ENCODE measurements around the gene RNF187.

The RNF187 gene

DNA sequence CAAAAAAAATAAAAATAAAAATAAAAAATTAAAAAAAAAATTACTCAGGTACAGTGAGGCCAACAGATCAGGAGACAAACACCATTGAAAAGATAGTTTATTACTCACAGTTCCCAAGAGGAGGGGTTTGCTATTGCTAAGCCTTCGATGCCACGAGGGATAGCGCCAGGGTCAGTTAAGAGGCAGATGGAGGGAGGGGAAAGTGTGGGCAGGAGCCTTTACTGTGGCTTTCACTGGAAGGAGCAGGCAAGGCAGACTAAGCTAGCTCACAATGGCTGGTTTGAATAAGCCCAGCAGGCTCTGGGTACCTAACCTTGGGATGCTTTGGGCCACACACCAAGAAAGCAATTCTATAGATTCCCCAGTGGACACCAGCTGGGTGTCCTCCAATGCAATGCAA lies 12.7 kb upstream of the RNF187 start:
- H3K27me3 ChIP-seq (ENCODE audit: insufficient read depth, low read length, poor library complexity, severe bottlenecking), result no peaks in the 10 kb centered on the region
- H4K20me1 ChIP-seq (ENCODE audit: insufficient read depth, low read length, poor library complexity, severe bottlenecking), result no peaks in the 10 kb centered on the region
- no peak overlapping the region for H3K4me2 ChIP-seq (ENCODE audit: low read depth, low read length, poor library complexity, severe bottlenecking)
- no peaks in the 10 kb centered on the region for H3K36me3 ChIP-seq (ENCODE audit: insufficient read depth, low read length)
- H3F3A ChIP-seq (ENCODE audit: low read depth), result no peaks in the 10 kb centered on the region
- TF ChIP-seq, protein P1, sequence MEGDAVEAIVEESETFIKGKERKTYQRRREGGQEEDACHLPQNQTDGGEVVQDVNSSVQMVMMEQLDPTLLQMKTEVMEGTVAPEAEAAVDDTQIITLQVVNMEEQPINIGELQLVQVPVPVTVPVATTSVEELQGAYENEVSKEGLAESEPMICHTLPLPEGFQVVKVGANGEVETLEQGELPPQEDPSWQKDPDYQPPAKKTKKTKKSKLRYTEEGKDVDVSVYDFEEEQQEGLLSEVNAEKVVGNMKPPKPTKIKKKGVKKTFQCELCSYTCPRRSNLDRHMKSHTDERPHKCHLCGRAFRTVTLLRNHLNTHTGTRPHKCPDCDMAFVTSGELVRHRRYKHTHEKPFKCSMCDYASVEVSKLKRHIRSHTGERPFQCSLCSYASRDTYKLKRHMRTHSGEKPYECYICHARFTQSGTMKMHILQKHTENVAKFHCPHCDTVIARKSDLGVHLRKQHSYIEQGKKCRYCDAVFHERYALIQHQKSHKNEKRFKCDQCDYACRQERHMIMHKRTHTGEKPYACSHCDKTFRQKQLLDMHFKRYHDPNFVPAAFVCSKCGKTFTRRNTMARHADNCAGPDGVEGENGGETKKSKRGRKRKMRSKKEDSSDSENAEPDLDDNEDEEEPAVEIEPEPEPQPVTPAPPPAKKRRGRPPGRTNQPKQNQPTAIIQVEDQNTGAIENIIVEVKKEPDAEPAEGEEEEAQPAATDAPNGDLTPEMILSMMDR (conservative IDR thresholded peaks at IDR 0.05; ENCODE audit: low read length), result no peak
- no peak for TF ChIP-seq EZH2phosphoT487 (IDR thresholded peaks at IDR 0.05; ENCODE audit: borderline replicate concordance)
- H3K79me2 ChIP-seq (ENCODE audit: insufficient read depth, low read length), result no peaks in the 10 kb centered on the region
- peaks cover 59% of the 10 kb centered on the region for H3K4me1 ChIP-seq (ENCODE audit: insufficient read depth, low read length, poor library complexity, severe bottlenecking)
- no peak overlapping the region for H3K9ac ChIP-seq (ENCODE audit: low read depth, low read length, poor library complexity, severe bottlenecking)
- no peak overlapping the region for H2AFZ ChIP-seq (ENCODE audit: low read length)
- H3K9me3 ChIP-seq (ENCODE audit: insufficient read depth, low read depth, low read length), result no peaks in the 10 kb centered on the region
- no peaks in the 10 kb centered on the region for H3K9me2 ChIP-seq (replicated peaks; ENCODE audit: low read depth, low read length)
- H3K4me3 ChIP-seq (ENCODE audit: low read length, poor library complexity, severe bottlenecking), result no peak overlapping the region

DNA sequence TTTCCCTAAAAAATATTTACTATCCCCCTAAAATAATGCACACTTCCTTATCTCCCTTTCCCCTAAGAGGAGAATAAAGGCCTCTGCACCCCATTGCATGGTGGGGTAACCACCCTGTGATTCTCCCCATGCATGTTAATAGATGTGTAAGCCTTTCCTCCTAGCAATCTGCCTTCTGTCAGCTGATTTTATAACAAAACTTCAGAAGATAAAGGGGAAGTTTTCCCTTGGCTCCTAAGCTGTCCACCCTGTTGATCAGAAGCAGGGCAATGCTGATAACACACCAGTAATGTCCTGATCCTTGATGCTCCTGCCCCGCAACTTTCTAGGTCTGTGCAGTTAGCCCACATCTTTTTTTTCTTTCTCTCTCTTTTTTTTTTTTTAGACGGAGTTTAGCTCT lies 11.4 kb upstream of the RNF187 start:
- Histone ChIP-seq H4K20me1 (ENCODE audit: insufficient read depth, low read length, poor library complexity, severe bottlenecking) (no peaks in the 10 kb centered on the region), H3K4me3 (ENCODE audit: low read length, poor library complexity, severe bottlenecking) (no peak overlapping the region), H3K27me3 (ENCODE audit: insufficient read depth, low read length, poor library complexity, severe bottlenecking) (no peaks in the 10 kb centered on the region), H3K4me2 (ENCODE audit: low read depth, low read length, poor library complexity, severe bottlenecking) (no peak overlapping the region), H3K4me1 (ENCODE audit: insufficient read depth, low read length, poor library complexity, severe bottlenecking) (peaks cover 72% of the 10 kb centered on the region), H3K9me3 (ENCODE audit: insufficient read depth, low read depth, low read length) (no peaks in the 10 kb centered on the region), H3K36me3 (ENCODE audit: insufficient read depth, low read length) (no peaks in the 10 kb centered on the region), H3K9ac (ENCODE audit: low read depth, low read length, poor library complexity, severe bottlenecking) (no peak overlapping the region), H3K9me2 (replicated peaks; ENCODE audit: low read depth, low read length) (no peaks in the 10 kb centered on the region), H3F3A (ENCODE audit: low read depth) (no peaks in the 10 kb centered on the region), H2AFZ (ENCODE audit: low read length) (no peak overlapping the region), H3K79me2 (ENCODE audit: insufficient read depth, low read length) (no peaks in the 10 kb centered on the region)
- no peak for TF ChIP-seq EZH2phosphoT487 (IDR thresholded peaks at IDR 0.05; ENCODE audit: borderline replicate concordance)
- TF ChIP-seq, protein P1 (conservative IDR thresholded peaks at IDR 0.05; ENCODE audit: low read length), result no peak

GRCh38 chr1:228477263-228477662 lies 9.9 kb upstream of the RNF187 start:
- no peak for TF ChIP-seq EZH2phosphoT487 (IDR thresholded peaks at IDR 0.05; ENCODE audit: borderline replicate concordance)
- TF ChIP-seq, protein P1 (conservative IDR thresholded peaks at IDR 0.05; ENCODE audit: low read length), result no peak
- Histone ChIP-seq H3K9ac (ENCODE audit: low read depth, low read length, poor library complexity, severe bottlenecking) (no peak overlapping the region), H3K9me3 (ENCODE audit: insufficient read depth, low read depth, low read length) (no peaks in the 10 kb centered on the region), H4K20me1 (ENCODE audit: insufficient read depth, low read length, poor library complexity, severe bottlenecking) (no peaks in the 10 kb centered on the region), H3K4me1 (ENCODE audit: insufficient read depth, low read length, poor library complexity, severe bottlenecking) (peaks cover 75% of the 10 kb centered on the region), H3K9me2 (replicated peaks; ENCODE audit: low read depth, low read length) (no peaks in the 10 kb centered on the region), H3K79me2 (ENCODE audit: insufficient read depth, low read length) (no peaks in the 10 kb centered on the region), H2AFZ (ENCODE audit: low read length) (no peak overlapping the region), H3F3A (ENCODE audit: low read depth) (no peaks in the 10 kb centered on the region), H3K4me3 (ENCODE audit: low read length, poor library complexity, severe bottlenecking) (no peak overlapping the region), H3K36me3 (ENCODE audit: insufficient read depth, low read length) (no peaks in the 10 kb centered on the region), H3K4me2 (ENCODE audit: low read depth, low read length, poor library complexity, severe bottlenecking) (no peak overlapping the region), H3K27me3 (ENCODE audit: insufficient read depth, low read length, poor library complexity, severe bottlenecking) (no peaks in the 10 kb centered on the region)
